Stimulated activated CD8-positive, alpha-beta memory T cell treated with anti-CD3 and anti-CD28 coated beads, Interleukin-2, amount 100 ng/mL, for 1 hour (primary cell): Measurements from ENCODE around the gene ADCY2.

Experiments used
- DNase-seq, 2 donors: peaks; one replicate each; pipeline ENCODE4 v3.0.0-alpha.2; 2020; ENCODE audit warnings: low read depth in 2 of 2

Gene ADCY2

DNA sequence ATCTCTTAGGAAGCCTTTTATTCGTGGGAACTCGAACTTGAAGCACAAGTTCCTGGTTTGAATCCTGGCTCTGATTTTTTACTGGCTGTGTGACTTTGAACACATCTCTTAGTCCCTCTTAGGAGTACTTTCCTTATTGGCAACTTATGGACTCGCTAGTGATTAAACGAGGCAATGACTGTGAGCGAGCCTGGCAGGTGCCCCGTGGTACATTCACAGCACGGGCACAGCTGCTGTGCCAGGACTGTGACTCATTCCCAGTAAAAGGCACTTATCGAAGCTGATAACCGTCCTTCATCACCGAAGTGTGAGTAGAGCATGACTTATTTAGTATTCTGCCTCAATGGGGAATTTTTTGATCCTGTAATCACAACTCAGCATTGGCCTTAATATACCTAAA, 432.3 kb downstream of the ADCY2 start:
- no peak for DNase-seq

DNA sequence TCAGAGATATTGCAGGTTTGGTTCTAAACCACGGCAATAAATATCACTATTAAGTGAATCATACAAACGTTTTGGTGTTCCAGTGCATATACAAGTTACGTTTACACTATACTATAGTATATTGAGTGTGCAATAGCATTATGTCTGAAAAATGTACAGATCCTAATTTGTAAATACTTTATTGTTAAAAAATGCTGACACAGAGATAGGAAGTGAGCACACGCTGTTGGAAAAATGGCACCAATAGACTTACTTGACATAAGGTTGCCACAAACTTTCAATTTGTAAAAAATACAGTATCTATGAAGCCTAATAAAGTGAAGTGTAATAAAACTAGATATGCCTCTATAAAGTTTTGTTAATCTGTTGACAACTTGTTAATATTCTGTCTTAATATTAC, 439.0 kb downstream of the ADCY2 start:
- no peak for DNase-seq

DNA sequence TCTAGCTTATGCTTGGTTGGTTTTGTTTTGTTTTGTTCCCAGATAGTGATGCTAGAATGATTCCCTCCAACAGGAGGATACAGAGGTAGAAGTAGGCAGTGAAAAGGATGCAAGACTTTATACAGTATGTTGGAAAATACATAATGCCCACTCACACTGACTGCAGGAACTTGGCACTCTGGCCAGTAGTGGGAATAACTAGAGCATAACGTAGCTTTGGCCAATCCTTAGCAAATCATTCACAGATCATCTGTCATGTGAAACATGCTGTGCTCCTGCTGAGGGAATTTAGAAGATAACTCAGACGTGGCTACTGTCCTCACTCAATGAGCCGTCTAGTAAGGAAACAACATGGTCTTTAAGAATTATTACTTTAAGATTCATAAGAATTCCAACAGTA, 441.5 kb downstream of the ADCY2 start:
- no peak for DNase-seq

DNA sequence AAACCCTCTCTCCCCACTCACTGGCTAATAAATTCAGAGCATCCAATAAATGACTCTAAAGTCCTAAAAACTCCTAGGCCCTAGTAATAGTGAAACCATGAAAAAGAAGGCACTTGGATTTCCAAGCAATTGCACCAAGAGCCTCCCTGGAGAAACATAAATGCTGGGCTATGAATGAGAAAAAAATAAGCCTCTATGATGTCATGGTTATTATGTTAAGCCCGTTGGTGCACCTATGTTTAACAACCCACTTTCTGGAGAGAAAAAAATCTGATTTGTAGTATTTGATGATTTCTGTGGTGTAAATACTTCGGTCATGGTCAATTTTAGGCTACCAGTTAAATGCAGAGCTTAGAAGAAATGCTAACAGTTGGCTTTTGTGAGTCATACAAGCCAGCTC, 446.6 kb downstream of the ADCY2 start:
- DNase-seq = no peak

DNA sequence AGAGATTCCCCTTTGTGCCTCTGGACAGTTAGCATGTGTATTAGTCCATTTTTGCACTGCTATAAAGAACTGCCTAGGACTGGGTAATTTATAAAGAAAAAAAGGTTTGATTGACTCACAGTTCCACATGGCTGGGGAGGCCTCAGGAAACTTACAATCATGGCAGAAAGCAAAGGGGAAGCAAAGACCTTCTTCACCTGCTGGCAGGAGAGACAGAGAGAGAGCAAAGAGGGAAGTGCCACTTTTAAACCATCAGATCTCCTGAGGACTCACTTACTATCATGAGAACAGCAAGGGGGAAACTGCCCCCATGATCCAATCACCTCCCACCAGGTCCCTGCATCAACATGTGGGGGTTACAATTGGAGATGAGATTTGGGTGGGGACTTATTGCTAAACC, 449.0 kb downstream of the ADCY2 start:
- no peak for DNase-seq

DNA sequence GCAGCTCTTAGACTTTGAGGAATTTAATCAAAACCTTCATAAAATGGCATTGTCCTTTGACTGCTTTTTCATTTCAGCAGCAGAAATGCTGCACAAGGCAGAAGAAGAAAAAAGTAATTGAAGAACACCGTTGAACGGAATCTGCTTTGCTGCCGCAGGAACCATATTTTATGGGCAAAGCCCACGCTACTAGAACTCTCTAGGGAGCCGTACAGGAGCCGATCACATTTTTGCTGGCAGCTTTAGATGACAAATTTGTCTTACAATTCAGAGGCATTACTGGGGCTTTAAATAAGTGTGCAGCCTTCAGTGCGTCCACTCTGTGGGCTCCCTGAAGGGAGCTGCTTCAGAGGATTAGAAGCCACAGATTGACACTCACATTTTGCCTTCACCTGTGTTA, 449.6 kb downstream of the ADCY2 start:
- no peak for DNase-seq

DNA sequence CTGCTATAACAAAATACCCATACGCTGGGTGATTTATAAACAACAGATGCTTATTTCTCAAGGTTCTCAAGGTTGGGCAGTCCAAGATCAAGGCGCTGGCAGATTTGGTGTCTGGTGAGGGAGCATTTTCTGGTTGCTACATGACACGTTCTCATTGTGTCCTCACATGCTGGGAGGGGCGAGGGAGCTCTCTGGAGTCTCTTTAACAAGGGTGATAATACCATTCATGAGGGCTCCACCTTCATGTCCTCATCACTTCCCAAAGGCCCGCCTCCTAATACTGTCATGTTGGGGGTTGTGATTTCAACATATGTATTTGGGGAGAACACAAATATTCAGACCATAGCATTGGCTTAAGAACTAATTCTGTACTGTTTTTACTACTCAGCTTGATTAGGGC, 450.4 kb downstream of the ADCY2 start:
- DNase-seq = no peak

GRCh38 chr5:7848296-7848695, 452.4 kb downstream of the ADCY2 start:
- no peak for DNase-seq

DNA sequence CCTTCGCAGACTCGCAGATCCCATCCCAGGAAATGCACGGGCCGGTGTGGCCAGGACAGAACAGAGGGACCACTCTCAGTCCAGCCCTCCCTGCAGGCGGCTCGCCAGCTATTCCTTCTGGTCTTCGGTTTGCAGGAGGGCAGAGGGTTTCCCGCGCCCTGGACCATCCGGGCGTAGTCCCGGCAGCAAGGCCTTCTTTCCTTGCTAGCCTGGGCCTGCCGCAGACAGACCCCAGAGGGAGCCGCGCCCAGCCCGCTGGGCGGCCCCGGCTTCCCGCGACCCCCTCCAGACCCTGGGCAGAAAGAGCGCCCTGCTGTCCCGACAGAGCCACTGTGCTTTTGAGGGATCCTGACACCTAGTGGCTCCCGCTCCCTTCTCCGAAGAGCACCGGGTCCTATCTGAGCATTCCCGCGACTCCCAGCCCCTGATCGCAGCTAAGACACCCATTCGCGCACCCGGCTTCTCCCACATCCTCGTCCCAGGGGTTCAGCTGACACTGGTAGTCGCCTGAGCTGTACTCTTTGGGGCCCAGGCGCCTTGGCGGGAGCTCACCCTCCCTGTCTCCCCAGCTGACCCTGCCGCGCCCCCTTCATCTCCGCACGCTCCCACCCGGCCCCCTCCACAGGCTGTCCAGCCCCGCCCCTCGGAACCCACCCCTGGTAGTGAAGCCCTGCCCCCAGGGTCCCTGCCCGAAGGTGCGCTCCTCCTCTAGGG, 453.9 kb downstream of the ADCY2 start:
- DNase-seq = no peak

DNA sequence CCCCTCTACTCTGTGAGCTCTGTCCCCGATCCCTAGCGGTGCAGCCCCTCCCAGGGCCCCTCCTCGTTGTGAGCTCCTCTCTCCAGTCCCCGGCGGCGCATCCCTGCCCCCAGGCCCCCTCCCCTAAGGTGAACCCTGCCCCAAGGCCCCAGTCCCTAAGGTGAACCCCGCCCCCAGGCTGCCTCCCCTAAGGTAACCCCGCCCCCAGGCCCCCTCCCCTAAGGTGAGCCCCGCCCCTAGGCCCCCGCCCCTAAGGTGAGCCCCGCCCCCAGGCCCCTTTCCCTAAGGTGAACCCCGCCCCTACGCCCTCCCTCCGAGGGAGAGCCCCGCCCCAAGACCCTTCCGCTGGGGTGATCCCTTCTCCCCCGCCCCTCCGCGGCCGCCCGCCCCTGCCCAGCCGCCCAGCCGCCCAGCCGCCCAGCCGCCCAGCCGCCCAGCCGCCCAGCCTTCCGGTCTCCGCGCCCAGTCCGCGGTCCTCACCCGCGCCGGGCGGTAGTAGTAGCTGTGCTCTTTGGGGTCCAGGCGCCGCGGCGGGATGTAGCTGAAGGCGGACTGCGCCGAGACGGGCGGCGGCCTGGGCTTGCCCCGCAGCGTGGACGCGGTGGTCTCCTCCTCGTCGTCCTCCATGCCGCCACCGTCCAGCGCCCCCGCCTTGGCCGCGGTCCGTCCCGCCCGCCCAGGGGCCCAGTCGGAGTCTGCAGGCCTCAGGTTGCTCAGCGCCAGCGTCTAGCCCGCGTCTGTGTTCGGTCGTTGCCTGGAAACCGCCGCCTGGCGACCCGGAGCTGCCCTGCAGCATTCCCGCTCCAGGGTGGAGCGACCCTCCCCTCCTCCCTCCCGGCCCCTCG, 454.7 kb downstream of the ADCY2 start, which contains the start of gene CFAP90:
Gene CFAP90 (minus strand): TSS at position 739 of the 845 bp plus-strand sequence. CDS start 112 bp downstream, at position 627.
- DNase-seq = peak in 1 of 2 donors; percentile 27

- DNase-seq = no peak
These were observed 455.3 kb downstream of the ADCY2 start for GRCh38 chr5:7851240-7851592.

DNA sequence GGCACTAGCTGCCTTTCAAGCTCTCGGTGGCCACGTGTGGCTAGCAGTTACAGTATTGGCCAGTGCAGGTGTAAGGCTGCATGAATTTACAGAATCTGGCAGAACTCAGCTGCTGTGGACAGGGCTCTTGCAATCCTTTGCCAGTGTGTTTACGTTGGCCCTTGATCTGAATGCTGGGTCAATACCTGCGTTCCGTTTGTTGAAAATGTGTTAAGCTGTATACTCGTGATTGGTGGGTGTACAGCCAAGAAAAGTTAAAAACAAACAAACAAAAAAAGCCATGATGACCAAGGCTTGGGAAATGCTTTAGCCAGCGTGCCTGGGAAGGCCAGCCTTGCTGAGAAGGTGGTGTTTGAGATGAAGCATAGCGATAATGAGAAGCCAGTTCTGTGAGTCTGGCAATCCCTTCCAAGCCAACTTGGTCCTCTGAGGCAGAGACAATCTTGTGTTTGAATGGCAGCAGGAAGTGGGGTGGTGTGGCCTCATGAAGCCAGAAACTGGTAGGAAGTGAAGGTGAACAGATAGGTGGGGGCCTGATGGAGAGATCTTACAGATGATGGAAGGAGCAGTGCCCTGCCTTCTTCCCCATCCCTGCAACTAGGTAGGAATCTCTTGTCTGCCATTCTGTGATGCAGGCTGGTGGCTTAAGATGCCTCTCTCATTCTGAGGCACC, 455.8 kb downstream of the ADCY2 start:
- DNase-seq = no peak

DNA sequence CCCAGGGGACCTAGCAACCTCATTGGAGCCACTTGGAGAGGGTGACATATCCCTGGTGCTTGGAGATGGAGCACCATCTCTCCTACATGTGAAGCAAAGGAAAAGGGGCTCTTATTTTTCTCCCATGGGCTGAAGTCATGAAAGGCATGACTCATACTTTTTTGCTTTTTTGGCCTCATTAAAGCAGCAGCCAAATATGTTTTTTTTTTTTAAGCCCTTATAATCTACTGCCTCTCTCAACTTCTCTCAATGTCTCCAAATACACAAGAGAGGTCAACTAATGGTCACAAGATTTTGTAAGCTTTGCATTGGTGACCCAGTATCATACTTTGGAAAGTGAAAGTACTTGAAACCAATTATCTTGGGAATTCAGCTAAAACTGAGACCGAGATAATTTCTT, 456.6 kb downstream of the ADCY2 start:
- DNase-seq = no peak

DNA sequence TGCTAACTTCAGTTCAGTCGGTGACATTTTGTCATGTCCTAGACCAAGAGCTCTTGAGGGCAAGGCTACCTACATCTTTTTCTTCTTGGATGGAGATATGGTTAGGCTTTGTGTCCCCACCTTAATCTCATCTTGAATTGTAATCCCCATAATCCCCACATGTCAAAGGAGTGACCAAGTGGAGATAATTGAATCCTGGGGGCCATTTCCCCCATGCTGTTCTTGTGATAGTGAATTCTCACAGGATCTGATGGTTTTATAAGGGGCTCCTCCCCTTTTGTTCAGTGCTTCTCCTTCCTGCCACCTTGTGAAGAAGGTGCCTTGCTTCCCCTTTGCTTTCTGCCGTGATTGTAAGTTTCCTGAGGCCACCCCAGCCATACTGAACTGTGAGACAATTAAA, 457.1 kb downstream of the ADCY2 start:
- DNase-seq = no peak

DNA sequence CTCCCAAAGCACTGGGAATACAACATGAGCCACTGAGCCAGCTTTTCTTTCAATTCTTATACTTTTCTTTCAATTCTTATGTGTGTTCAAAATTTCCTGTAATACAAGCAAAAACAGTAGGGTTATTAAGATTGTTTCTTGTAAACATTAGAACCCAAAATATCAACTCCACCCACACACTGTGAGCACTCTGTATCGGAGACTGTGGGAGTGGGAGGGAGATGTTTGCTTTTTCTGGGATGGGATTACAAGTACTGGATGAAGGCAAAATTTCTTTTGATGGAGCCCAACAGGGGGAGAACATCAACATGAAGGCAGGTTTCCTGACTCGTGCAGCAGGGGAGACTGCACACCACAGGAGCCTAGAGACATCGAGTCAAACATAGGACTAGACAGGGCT, 459.7 kb downstream of the ADCY2 start:
- no peak for DNase-seq

- no peak for DNase-seq
These were observed 460.9 kb downstream of the ADCY2 start for GRCh38 chr5:7856855-7857254.

- no peak for DNase-seq
These were observed 461.4 kb downstream of the ADCY2 start for GRCh38 chr5:7857361-7857760.

- no peak for DNase-seq
These were observed 462.1 kb downstream of the ADCY2 start for GRCh38 chr5:7857926-7858632.

- DNase-seq = no peak
These were observed 470.3 kb downstream of the ADCY2 start for GRCh38 chr5:7866196-7866595.

DNA sequence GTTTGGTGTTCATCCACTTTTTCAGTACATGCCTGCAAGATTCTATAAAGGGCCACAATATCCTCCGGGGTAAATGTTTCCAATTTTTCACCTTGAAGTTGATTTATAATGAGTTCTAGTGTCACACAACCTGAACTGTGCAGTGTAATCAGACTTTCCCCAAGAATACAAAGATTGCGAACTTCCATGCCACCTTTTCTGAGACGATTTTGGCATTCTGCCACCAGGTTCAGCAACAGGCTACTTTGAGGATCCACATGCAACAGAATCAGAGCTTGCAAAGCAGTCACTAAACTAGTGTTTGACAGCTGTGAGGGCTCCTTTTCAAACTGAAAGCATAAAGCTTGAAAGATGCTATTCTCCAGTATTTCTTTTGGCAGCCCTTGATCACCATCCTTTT, 471.3 kb downstream of the ADCY2 start:
- no peak for DNase-seq

- no peak for DNase-seq
These were observed 472.5 kb downstream of the ADCY2 start for GRCh38 chr5:7868427-7868772.

- peak; percentile 80 for DNase-seq
These were observed 473.0 kb downstream of the ADCY2 start, which contains the start of the genes FASTKD3 and MTRR for GRCh38 chr5:7868773-7869473. Gene FASTKD3, minus strand, starts transcription at chr5:7869031. Its CDS starts 948 bp downstream, at chr5:7868083. Gene MTRR, plus strand, starts transcription at chr5:7869148. Its CDS starts 1,647 bp downstream, at chr5:7870795.
